Panc1 (cell line): ENCODE measurements around the gene FGF14. TPM values are rescaled to one million over a fixed set of nuclear protein-coding genes. Genes with fewer than 3 reads are reported as not detected.

Experiments
- ATAC-seq: fragments of 200-7000 bp; cut with Tn5 transposase; 2 replicates; pipeline ENCODE4 v1.9.1; 2020; ENCODE audit warnings: mild to moderate bottlenecking, moderate library complexity
- BruUV-seq: library from RNA; stranded (reverse); fragments of 400-500 nt; replicated peaks from 2 replicates; lab custom pipeline; 2021; lab: Mats Ljungman, UMichigan
- CTCF ChIA-PET: fragments of 300-600 bp; sonication (Branson Sonifier 250); formaldehyde crosslinking; loops from one replicate; lab custom pipeline; 2022; ENCODE audit warnings: antibody characterized with exemption; lab: Charles Lee
- POLR2A ChIA-PET: fragments of 300-600 bp; sonication (Branson Sonifier 250); formaldehyde crosslinking; loops from one replicate; lab custom pipeline; 2022; ENCODE audit warnings: antibody characterized with exemption; lab: Charles Lee
- DNase-seq: peaks from one replicate; pipeline ENCODE4 v3.0.0-alpha.2; 2010; ENCODE audit warnings: low read depth, low spot score
- H3K27ac ChIP-seq: 2 replicates; pipeline ENCODE4 v1.5.1; 2011; ENCODE audit warnings: mild to moderate bottlenecking, low read length, inconsistent platforms
- H3K27me3 ChIP-seq: fragments of 200-500 bp; sonication (Bioruptor generic); 2 replicates; pipeline ENCODE4 v1.6.0; 2014; ENCODE audit warnings: low read length, inconsistent platforms; ENCODE audit not compliant: control insufficient read depth, insufficient read depth
- H3K36me3 ChIP-seq: fragments of 200-500 bp; sonication (Bioruptor generic); 2 replicates; pipeline ENCODE4 v1.5.1; 2014; ENCODE audit warnings: inconsistent platforms, mild to moderate bottlenecking, low read length, moderate library complexity; ENCODE audit not compliant: control insufficient read depth, insufficient read depth
- H3K4me1 ChIP-seq: 2 replicates; pipeline ENCODE4 v1.5.1; 2011; ENCODE audit warnings: inconsistent platforms, mild to moderate bottlenecking, low read length, moderate library complexity; ENCODE audit not compliant: control insufficient read depth, insufficient read depth
- H3K4me3 ChIP-seq, 2 experiments: 2 replicates each; pipeline ENCODE4 v1.5.1; 2011 to 2012; ENCODE audit warnings: low read depth in 2 of 2, low read length in 2 of 2, mild to moderate bottlenecking in 2 of 2, inconsistent platforms in 1 of 2, moderate library complexity in 1 of 2
- H3K9me3 ChIP-seq: fragments of 200-500 bp; sonication (Bioruptor generic); 2 replicates; pipeline ENCODE4 v1.5.1; 2014; ENCODE audit warnings: low read depth, mild to moderate bottlenecking, inconsistent platforms, low read length, moderate library complexity; ENCODE audit not compliant: control insufficient read depth, insufficient read depth
- CTCF ChIP-seq: fragments of 450-650 bp; IDR thresholded peaks from 2 replicates; pipeline ENCODE4 v1.5.1; 2017; ENCODE audit warnings: mild to moderate bottlenecking
- POLR2AphosphoS5 ChIP-seq: IDR thresholded peaks from 2 replicates; pipeline ENCODE4 v1.6.1; 2012; ENCODE audit warnings: mild to moderate bottlenecking, low read depth, low read length, moderate library complexity
- SIN3A ChIP-seq: IDR thresholded peaks from 2 replicates; pipeline ENCODE4 v1.6.1; 2012; ENCODE audit warnings: low read depth, mild to moderate bottlenecking, low read length, moderate library complexity, borderline replicate concordance; ENCODE audit not compliant: insufficient read depth
- TCF7L2 ChIP-seq: IDR thresholded peaks from 2 replicates; pipeline ENCODE4 v1.6.1; 2011; ENCODE audit warnings: mild to moderate bottlenecking, low read depth, low read length, inconsistent platforms
- in situ Hi-C: cut with HindIII; loops from 2 replicates; pipeline ENCODE4 v1.10.0; 2016; ENCODE audit warnings: low sequenced_read_pairs, low pct_unique_long_range_greater_than_20kb
- intact Hi-C: fragments of 100-400 bp; cut with micrococcal nuclease; formaldehyde crosslinking; loops from one replicate; pipeline ENCODE4 v1.10.0; 2022; ENCODE audit not compliant: unreplicated experiment
- total RNA-seq: library from RNA; stranded (reverse); gene quantifications from one replicate; pipeline ENCODE4 v1.2.1, GENCODE V29; 2021; ENCODE audit not compliant: unreplicated experiment
- TF ChIP-seq, protein P1 (sequence below), 2 experiments: IDR thresholded peaks; 2 replicates each; pipeline ENCODE4 v1.6.1; 2011 to 2012; ENCODE audit warnings: low read depth in 2 of 2, control low read depth in 1 of 2, low read length in 1 of 2, mild to moderate bottlenecking in 1 of 2, moderate library complexity in 1 of 2; ENCODE audit not compliant: insufficient read depth in 1 of 2

The FGF14 gene
- total RNA-seq, 1 experiment from 2014 or later: 0.03 TPM

- no peak for DNase-seq
- Histone ChIP-seq H3K9me3 (no peaks in the 10 kb centered on the region), H3K4me1 (no peaks in the 10 kb centered on the region), H3K27me3 (no peaks in the 10 kb centered on the region), H3K36me3 (no peaks in the 10 kb centered on the region), H3K27ac (no peak overlapping the region), H3K4me3 (no peak overlapping the region)
- POLR2A ChIA-PET: no interaction called here
- CTCF ChIA-PET: no interaction called here
- TF ChIP-seq SIN3A: no peak
- no peak for TF ChIP-seq CTCF
- no peak for TF ChIP-seq POLR2AphosphoS5
- no peak for TF ChIP-seq TCF7L2
- TF ChIP-seq, protein P1, sequence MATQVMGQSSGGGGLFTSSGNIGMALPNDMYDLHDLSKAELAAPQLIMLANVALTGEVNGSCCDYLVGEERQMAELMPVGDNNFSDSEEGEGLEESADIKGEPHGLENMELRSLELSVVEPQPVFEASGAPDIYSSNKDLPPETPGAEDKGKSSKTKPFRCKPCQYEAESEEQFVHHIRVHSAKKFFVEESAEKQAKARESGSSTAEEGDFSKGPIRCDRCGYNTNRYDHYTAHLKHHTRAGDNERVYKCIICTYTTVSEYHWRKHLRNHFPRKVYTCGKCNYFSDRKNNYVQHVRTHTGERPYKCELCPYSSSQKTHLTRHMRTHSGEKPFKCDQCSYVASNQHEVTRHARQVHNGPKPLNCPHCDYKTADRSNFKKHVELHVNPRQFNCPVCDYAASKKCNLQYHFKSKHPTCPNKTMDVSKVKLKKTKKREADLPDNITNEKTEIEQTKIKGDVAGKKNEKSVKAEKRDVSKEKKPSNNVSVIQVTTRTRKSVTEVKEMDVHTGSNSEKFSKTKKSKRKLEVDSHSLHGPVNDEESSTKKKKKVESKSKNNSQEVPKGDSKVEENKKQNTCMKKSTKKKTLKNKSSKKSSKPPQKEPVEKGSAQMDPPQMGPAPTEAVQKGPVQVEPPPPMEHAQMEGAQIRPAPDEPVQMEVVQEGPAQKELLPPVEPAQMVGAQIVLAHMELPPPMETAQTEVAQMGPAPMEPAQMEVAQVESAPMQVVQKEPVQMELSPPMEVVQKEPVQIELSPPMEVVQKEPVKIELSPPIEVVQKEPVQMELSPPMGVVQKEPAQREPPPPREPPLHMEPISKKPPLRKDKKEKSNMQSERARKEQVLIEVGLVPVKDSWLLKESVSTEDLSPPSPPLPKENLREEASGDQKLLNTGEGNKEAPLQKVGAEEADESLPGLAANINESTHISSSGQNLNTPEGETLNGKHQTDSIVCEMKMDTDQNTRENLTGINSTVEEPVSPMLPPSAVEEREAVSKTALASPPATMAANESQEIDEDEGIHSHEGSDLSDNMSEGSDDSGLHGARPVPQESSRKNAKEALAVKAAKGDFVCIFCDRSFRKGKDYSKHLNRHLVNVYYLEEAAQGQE (IDR thresholded peaks at IDR 0.05; ENCODE audit: insufficient read depth in 1 of 2, low read depth in 2 of 2, low read length in 1 of 2): no peak
- in situ Hi-C loops: no loop called here
- intact Hi-C loops: no loop called here
- BruUV-seq: no TSS peak
- ATAC-seq: no peak
These were observed 46.6 kb downstream of the FGF14 start for GRCh38 chr13:102355251-102355650.

GRCh38 chr13:102354011-102354410 is 47.8 kb downstream of the FGF14 start:
- intact Hi-C loops: no loop called here
- POLR2A ChIA-PET: no interaction called here
- Histone ChIP-seq H3K27me3 (no peaks in the 10 kb centered on the region), H3K4me1 (no peaks in the 10 kb centered on the region), H3K9me3 (no peaks in the 10 kb centered on the region), H3K27ac (no peak overlapping the region), H3K4me3 (no peak overlapping the region), H3K36me3 (no peaks in the 10 kb centered on the region)
- TF ChIP-seq SIN3A: no peak
- CTCF ChIA-PET: no interaction called here
- in situ Hi-C loops: no loop called here
- ATAC-seq (no peak), DNase-seq (no peak)
- BruUV-seq: no TSS peak

DNA sequence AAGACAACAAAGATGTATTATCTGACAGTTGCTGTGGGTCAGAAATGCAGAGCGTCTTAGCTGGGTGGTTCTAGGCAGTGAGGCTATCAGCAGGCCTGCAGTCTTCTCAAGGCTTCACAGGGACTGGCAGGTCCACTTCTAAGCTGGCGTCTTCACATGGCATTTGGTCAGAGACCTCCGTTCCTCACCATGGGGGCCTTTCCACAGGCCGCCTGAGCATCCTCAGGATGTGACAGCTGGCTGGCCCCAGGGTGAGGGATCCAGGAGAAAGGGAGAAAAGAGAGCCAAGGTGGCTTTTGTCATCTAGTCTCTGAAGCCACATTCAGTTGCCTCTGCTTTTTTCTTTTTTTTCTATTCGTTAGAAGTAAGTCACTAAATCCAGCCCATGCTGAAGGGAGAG is 50.3 kb downstream of the FGF14 start:
- no peak overlapping the region for H3K27ac ChIP-seq
- in situ Hi-C loops (no loop called here), intact Hi-C loops (no loop called here)
- H3K4me3 ChIP-seq: no peak overlapping the region
- no peaks in the 10 kb centered on the region for H3K4me1 ChIP-seq
- no peak for ATAC-seq
- H3K27me3 ChIP-seq: no peaks in the 10 kb centered on the region
- TF ChIP-seq SIN3A: no peak
- TF ChIP-seq TCF7L2: no peak
- TF ChIP-seq, protein P1 (IDR thresholded peaks at IDR 0.05; ENCODE audit: insufficient read depth in 1 of 2, low read depth in 2 of 2, low read length in 1 of 2): no peak
- no peak for TF ChIP-seq CTCF
- TF ChIP-seq POLR2AphosphoS5: no peak
- H3K9me3 ChIP-seq: no peaks in the 10 kb centered on the region
- DNase-seq: no peak
- POLR2A ChIA-PET: no interaction called here
- BruUV-seq: no TSS peak
- CTCF ChIA-PET: no interaction called here
- H3K36me3 ChIP-seq: no peaks in the 10 kb centered on the region
